ENCODE data around the gene RAP1B. TPM values are rescaled to one million over a fixed set of nuclear protein-coding genes. Genes with fewer than 3 reads are reported as not detected.
A peak's percentile ranks its signal among the peaks of the same experiment; 100 is the strongest.
"Not testable (repeated sequence)": the region's sequence is repeated elsewhere in the genome, so short reads cannot be mapped to it uniquely, and the experiment has no call there.

The RAP1B gene
- total and polyA plus RNA-seq, 2 donors (not counting 1 experiment from before 2014, with no cell fraction given): 54.5 to 159 TPM

DNA sequence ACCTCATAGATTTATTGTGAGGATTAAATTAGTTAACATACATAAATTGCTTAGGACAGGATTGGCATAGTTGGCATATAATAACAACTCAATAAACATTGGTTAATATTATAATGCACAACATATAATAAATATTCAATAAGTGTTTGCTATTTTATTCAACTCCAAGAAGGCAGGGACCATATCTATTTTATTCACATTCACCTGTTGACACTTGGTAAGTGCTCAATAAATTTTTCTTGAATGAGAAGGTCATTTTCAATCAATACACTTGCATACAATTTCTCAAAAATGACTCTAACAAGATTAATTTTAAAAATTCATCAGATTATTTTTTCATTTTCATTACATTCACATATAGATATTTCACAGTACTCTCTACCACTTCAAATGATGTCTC lies 63.7 kb downstream of the RAP1B start:
- POLR2A ChIA-PET: interaction anchor here (1.4 kb wide), 1 partner anchor 13 kb away, joined by 3 read pairs; the partner anchor contains the start of gene NUP107
- no peak overlapping the region for H3K4me2 ChIP-seq (replicated peaks; ENCODE audit: low read depth, low read length, poor library complexity, severe bottlenecking)
- H3K9me3 Mint-ChIP-seq (ENCODE audit: insufficient read depth): no peaks in the 10 kb centered on the region
- no peaks in the 10 kb centered on the region for H3K79me2 ChIP-seq (ENCODE audit: control insufficient read depth, insufficient read depth, low read length)
- H3K36me3 ChIP-seq (replicated peaks in 1 of 2; ENCODE audit: control extremely low read depth in 1 of 2, control insufficient read depth in 1 of 2, extremely low read depth in 1 of 2, insufficient read depth in 2 of 2, low read length in 1 of 2): peaks cover 0 to 1% of the 10 kb centered on the region in 2 experiments
- H2AFZ ChIP-seq (ENCODE audit: insufficient read depth, low read depth, low read length, poor library complexity, severe bottlenecking): no peak overlapping the region
- H3K4me3 Mint-ChIP-seq: no peak overlapping the region
- H3K27me3 ChIP-seq (replicated peaks in 1 of 4; ENCODE audit: control extremely low read depth in 1 of 4, control insufficient read depth in 3 of 4, insufficient read depth in 4 of 4, low read length in 3 of 4): no peaks in the 10 kb centered on the region
- peaks cover 0 to 2% of the 10 kb centered on the region in 2 donors for H3K4me1 ChIP-seq (ENCODE audit: control insufficient read depth in 2 of 2, insufficient read depth in 2 of 2, low read length in 2 of 2)
- intact Hi-C loops (cut with micrococcal nuclease): no loop called here
- H4K20me1 ChIP-seq (ENCODE audit: control insufficient read depth, insufficient read depth, low read length, poor library complexity, severe bottlenecking): no peaks in the 10 kb centered on the region
- H3K9ac ChIP-seq (ENCODE audit: low read length): no peak overlapping the region
- ATAC-seq (ENCODE audit: low read depth): no peak
- peaks cover 5% of the 10 kb centered on the region for H3K4me1 Mint-ChIP-seq
- TF ChIP-seq EZH2 (IDR thresholded peaks at IDR 0.05; ENCODE audit: borderline replicate concordance, insufficient read depth, low read depth, low read length, poor library complexity, severe bottlenecking) (no peak), CTCF (IDR thresholded peaks at IDR 0.05) (no peak)
- H3K27ac ChIP-seq (ENCODE audit: low read length in 2 of 2): no peak overlapping the region
- CTCF ChIA-PET: interaction anchor here (1.0 kb wide), 1 partner anchor 9 kb away, joined by 3 read pairs; no protein-coding TSS in a partner anchor
- no peaks in the 10 kb centered on the region for H3K9me3 ChIP-seq (ENCODE audit: control extremely low read depth in 1 of 3, control insufficient read depth in 2 of 3, insufficient read depth in 1 of 3, low read length in 2 of 3)
- no peak overlapping the region for H3K27ac Mint-ChIP-seq
- no peak for DNase-seq
- H3K4me3 ChIP-seq (ENCODE audit: control extremely low read depth in 1 of 5, extremely low read depth in 1 of 5, insufficient read depth in 1 of 5, low read depth in 2 of 5, low read length in 4 of 5): no peak overlapping the region
- no peaks in the 10 kb centered on the region for H3K27me3 Mint-ChIP-seq

DNA sequence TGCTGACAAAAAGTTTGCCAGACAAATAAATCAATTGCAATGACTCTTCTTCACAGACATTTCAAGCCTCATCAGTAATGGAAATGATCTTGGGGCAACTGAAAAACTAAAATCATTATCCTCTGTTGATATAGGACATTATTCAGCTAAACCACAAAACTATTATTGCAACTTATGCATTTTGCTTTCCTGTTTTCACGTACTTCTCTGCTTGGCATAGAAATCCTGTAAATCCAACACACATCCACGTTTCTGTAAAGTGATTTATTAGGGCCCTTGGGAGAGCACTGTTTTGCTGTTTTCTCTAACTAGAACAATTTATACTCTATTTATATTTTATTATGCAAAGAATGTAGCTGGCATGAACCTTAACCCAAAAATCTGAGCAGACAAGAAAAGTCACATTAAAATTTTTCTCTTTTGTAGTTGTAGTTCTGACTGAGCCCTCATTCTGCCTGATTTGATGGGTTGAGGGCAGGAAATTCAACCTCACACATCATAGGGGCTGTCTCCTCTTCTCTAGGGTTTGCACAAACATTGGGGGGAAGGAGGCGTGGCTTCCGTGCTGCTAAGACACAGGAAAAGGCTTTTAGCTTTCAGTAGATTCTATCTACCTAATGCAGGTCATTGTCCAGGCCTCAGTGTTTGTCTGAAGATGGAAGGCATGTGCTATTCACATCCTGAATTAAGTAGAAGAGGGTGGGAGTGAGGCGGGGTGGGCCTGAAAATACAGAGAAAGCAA lies 64.6 kb downstream of the RAP1B start:
- ChIA-PET CTCF (interaction anchor here (1.0 kb wide), 1 partner anchor 8 kb away, joined by 3 read pairs; no protein-coding TSS in a partner anchor), POLR2A (interaction anchor here (1.4 kb wide), 1 partner anchor 12 kb away, joined by 3 read pairs; the partner anchor contains the start of gene NUP107)
- WGBS (ENCODE audit: insufficient coverage): no CpG with 5 or more reads among the region's 5 CpGs
- peak overlapping the region; percentile 27 for H3K4me2 ChIP-seq (replicated peaks; ENCODE audit: low read depth, low read length, poor library complexity, severe bottlenecking)
- TF ChIP-seq CTCF (IDR thresholded peaks at IDR 0.05) (no peak), EZH2 (IDR thresholded peaks at IDR 0.05; ENCODE audit: borderline replicate concordance, insufficient read depth, low read depth, low read length, poor library complexity, severe bottlenecking) (no peak)
- peaks cover 0 to 1% of the 10 kb centered on the region in 2 experiments for H3K36me3 ChIP-seq (replicated peaks in 1 of 2; ENCODE audit: control extremely low read depth in 1 of 2, control insufficient read depth in 1 of 2, extremely low read depth in 1 of 2, insufficient read depth in 2 of 2, low read length in 1 of 2)
- no peaks in the 10 kb centered on the region for H3K27me3 ChIP-seq (replicated peaks in 1 of 4; ENCODE audit: control extremely low read depth in 1 of 4, control insufficient read depth in 3 of 4, insufficient read depth in 4 of 4, low read length in 3 of 4)
- H3K4me1 ChIP-seq (ENCODE audit: control insufficient read depth in 2 of 2, insufficient read depth in 2 of 2, low read length in 2 of 2): peaks cover 0 to 2% of the 10 kb centered on the region in 2 donors
- intact Hi-C loops (cut with micrococcal nuclease): no loop called here
- no peaks in the 10 kb centered on the region for H3K9me3 ChIP-seq (ENCODE audit: control extremely low read depth in 1 of 3, control insufficient read depth in 2 of 3, insufficient read depth in 1 of 3, low read length in 2 of 3)
- no peak overlapping the region for H3K27ac ChIP-seq (ENCODE audit: low read length in 2 of 2)
- DNase-seq: no peak
- ATAC-seq (ENCODE audit: low read depth): no peak
- Mint-ChIP-seq H3K4me3 (no peak overlapping the region), H3K27ac (no peak overlapping the region), H3K4me1 (peaks cover 5% of the 10 kb centered on the region), H3K27me3 (no peaks in the 10 kb centered on the region), H3K9me3 (ENCODE audit: insufficient read depth) (no peaks in the 10 kb centered on the region)
- H3K4me3 ChIP-seq (ENCODE audit: control extremely low read depth in 1 of 5, extremely low read depth in 1 of 5, insufficient read depth in 1 of 5, low read depth in 2 of 5, low read length in 4 of 5): no peak overlapping the region
- no peak overlapping the region for H2AFZ ChIP-seq (ENCODE audit: insufficient read depth, low read depth, low read length, poor library complexity, severe bottlenecking)
- no peak overlapping the region for H3K9ac ChIP-seq (ENCODE audit: low read length)
- H4K20me1 ChIP-seq (ENCODE audit: control insufficient read depth, insufficient read depth, low read length, poor library complexity, severe bottlenecking): no peaks in the 10 kb centered on the region
- H3K79me2 ChIP-seq (ENCODE audit: control insufficient read depth, insufficient read depth, low read length): no peaks in the 10 kb centered on the region

- DNase-seq; H3K27me3 ChIP-seq (replicated peaks in 1 of 4; ENCODE audit: control extremely low read depth in 1 of 4, control insufficient read depth in 3 of 4, insufficient read depth in 4 of 4, low read length in 3 of 4); H3K79me2 ChIP-seq (ENCODE audit: control insufficient read depth, insufficient read depth, low read length); POLR2A ChIA-PET; H2AFZ ChIP-seq (ENCODE audit: insufficient read depth, low read depth, low read length, poor library complexity, severe bottlenecking); H3K36me3 ChIP-seq (replicated peaks in 1 of 2; ENCODE audit: control extremely low read depth in 1 of 2, control insufficient read depth in 1 of 2, extremely low read depth in 1 of 2, insufficient read depth in 2 of 2, low read length in 1 of 2); H4K20me1 ChIP-seq (ENCODE audit: control insufficient read depth, insufficient read depth, low read length, poor library complexity, severe bottlenecking); H3K27ac Mint-ChIP-seq; H3K9ac ChIP-seq (ENCODE audit: low read length); H3K4me3 ChIP-seq (ENCODE audit: control extremely low read depth in 1 of 5, extremely low read depth in 1 of 5, insufficient read depth in 1 of 5, low read depth in 2 of 5, low read length in 4 of 5); H3K4me1 Mint-ChIP-seq; H3K9me3 Mint-ChIP-seq (ENCODE audit: insufficient read depth); intact Hi-C loops (cut with micrococcal nuclease); H3K27me3 Mint-ChIP-seq; H3K4me1 ChIP-seq (ENCODE audit: control insufficient read depth in 2 of 2, insufficient read depth in 2 of 2, low read length in 2 of 2); H3K4me3 Mint-ChIP-seq; ATAC-seq (ENCODE audit: low read depth); H3K4me2 ChIP-seq (replicated peaks; ENCODE audit: low read depth, low read length, poor library complexity, severe bottlenecking); H3K27ac ChIP-seq (ENCODE audit: low read length in 2 of 2); H3K9me3 ChIP-seq (ENCODE audit: control extremely low read depth in 1 of 3, control insufficient read depth in 2 of 3, insufficient read depth in 1 of 3, low read length in 2 of 3): not testable (repeated sequence)
- WGBS (ENCODE audit: insufficient coverage): 100% methylated on average over 2 of the region's 5 CpGs
- CTCF ChIA-PET: interaction anchor here (0.8 kb wide), 1 partner anchor 9 kb away, joined by 4 read pairs; no protein-coding TSS in a partner anchor
Observed at GRCh38 chr12:68676854-68677253, 66.2 kb downstream of the RAP1B start.

All from B cell (primary cell).